ENCODE data around the gene GNG2. TPM values are rescaled to one million over a fixed set of nuclear protein-coding genes. Genes with fewer than 3 reads are reported as not detected.

GNG2 gene
- total and polyA plus RNA-seq, 10 of the 15 experiments (the other 5 are each of a cell fraction or from before 2014, with no cell fraction given): 31.6 to 114 (median 66.4) TPM

DNA sequence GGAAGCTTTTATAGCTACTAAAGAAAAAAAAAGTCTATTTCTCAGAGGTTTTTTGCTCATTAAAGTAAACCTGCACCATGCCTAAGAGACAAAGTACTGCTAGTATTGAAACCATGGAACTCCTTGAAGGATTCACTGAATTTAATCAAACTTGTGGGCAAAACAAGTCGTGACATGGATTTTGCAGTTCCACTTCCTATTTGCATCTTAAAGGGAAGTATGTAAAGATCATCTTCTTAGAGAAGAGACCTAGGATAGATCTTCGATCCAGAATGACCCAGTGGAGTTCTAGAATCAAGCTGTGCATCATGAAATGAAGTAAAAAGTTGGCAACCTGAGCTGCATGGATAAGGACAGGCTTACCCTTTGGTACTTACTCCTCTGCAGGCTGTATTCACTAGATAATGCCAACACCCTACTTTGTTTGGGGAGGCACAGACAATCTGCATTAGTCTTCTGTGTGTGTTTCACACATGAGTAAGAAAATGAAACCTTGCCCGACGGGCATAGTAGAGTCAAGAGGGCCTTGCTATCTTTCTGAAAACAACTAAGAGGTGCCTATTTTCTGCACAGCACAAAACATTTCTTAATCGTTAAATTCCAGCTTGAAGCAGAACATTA lies 1.9 kb downstream of the GNG2 start:
- 2% methylated on average over 5 of the region's 5 CpGs for WGBS (ENCODE audit: insufficient coverage, insufficient replicate concordance, low lambda C conversion rate, missing lambda C conversion rate)
- no peak for DNase-seq (ENCODE audit: low read depth, low spot score)
- Histone ChIP-seq H3K4me1 (ENCODE audit: control insufficient read depth, insufficient read depth, low read length) (peaks cover 25% of the 10 kb centered on the region), H3K4me2 (ENCODE audit: control insufficient read depth, insufficient read depth) (peak overlapping the region; percentile 99), H4K20me1 (ENCODE audit: control insufficient read depth, insufficient read depth) (no peaks in the 10 kb centered on the region), H3K36me3 (ENCODE audit: control insufficient read depth in 2 of 2, insufficient read depth in 2 of 2, low read length in 1 of 2) (no peaks in the 10 kb centered on the region), H3K9ac (ENCODE audit: control insufficient read depth, insufficient read depth, low read length) (peak overlapping the region; percentile 65), H2AFZ (ENCODE audit: control insufficient read depth, low read depth, low read length) (no peak overlapping the region; the same call in none of the 2 replicates), H3K27me3 (replicated peaks in 1 of 2; ENCODE audit: control insufficient read depth in 2 of 2, insufficient read depth in 2 of 2, low read length in 1 of 2) (no peaks in the 10 kb centered on the region), H3K4me3 (peak overlapping the region; percentile 90), H3K9me3 (replicated peaks; ENCODE audit: control insufficient read depth, insufficient read depth, low read length) (no peaks in the 10 kb centered on the region), H3K79me2 (ENCODE audit: control insufficient read depth, insufficient read depth, low read length) (peaks cover 67% of the 10 kb centered on the region), H3K27ac (ENCODE audit: control insufficient read depth, insufficient read depth) (peak overlapping the region; percentile 82)
- BruUV-seq (replicated peaks): no TSS peak
- RAD21 ChIA-PET (ENCODE audit: unreplicated experiment): interaction anchor here (0.8 to 15.9 kb wide), 10 partner anchors 9 to 118 kb away, joined by 3 to 197 read pairs (median 16); no protein-coding TSS in a partner anchor
- SMC1A ChIA-PET (ENCODE audit: uncharacterized antibody, unreplicated experiment): interaction anchor here (0.5 to 14.5 kb wide), 13 partner anchors 11 to 1179 kb away, joined by 3 to 254 read pairs (median 5); no protein-coding TSS in a partner anchor
- CTCF ChIA-PET: interaction anchor here (0.6 to 3.7 kb wide), 9 partner anchors 8 to 1846 kb away, joined by 3 to 33 read pairs (median 8); no protein-coding TSS in a partner anchor
- intact Hi-C loops (cut with micrococcal nuclease; ENCODE audit: unreplicated experiment) (loop anchor here (5.0 kb wide), 2 partner anchors 80 to 115 kb away; no protein-coding TSS in a partner anchor), in situ Hi-C loops (cut with MboI) (no loop called here)
- TF ChIP-seq, protein P1, sequence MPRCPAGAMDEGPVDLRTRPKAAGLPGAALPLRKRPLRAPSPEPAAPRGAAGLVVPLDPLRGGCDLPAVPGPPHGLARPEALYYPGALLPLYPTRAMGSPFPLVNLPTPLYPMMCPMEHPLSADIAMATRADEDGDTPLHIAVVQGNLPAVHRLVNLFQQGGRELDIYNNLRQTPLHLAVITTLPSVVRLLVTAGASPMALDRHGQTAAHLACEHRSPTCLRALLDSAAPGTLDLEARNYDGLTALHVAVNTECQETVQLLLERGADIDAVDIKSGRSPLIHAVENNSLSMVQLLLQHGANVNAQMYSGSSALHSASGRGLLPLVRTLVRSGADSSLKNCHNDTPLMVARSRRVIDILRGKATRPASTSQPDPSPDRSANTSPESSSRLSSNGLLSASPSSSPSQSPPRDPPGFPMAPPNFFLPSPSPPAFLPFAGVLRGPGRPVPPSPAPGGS (IDR thresholded peaks at IDR 0.05; ENCODE audit: borderline replicate concordance, insufficient read depth, low read depth, low read length, poor library complexity, severe bottlenecking): no peak
- TF ChIP-seq, protein P2, sequence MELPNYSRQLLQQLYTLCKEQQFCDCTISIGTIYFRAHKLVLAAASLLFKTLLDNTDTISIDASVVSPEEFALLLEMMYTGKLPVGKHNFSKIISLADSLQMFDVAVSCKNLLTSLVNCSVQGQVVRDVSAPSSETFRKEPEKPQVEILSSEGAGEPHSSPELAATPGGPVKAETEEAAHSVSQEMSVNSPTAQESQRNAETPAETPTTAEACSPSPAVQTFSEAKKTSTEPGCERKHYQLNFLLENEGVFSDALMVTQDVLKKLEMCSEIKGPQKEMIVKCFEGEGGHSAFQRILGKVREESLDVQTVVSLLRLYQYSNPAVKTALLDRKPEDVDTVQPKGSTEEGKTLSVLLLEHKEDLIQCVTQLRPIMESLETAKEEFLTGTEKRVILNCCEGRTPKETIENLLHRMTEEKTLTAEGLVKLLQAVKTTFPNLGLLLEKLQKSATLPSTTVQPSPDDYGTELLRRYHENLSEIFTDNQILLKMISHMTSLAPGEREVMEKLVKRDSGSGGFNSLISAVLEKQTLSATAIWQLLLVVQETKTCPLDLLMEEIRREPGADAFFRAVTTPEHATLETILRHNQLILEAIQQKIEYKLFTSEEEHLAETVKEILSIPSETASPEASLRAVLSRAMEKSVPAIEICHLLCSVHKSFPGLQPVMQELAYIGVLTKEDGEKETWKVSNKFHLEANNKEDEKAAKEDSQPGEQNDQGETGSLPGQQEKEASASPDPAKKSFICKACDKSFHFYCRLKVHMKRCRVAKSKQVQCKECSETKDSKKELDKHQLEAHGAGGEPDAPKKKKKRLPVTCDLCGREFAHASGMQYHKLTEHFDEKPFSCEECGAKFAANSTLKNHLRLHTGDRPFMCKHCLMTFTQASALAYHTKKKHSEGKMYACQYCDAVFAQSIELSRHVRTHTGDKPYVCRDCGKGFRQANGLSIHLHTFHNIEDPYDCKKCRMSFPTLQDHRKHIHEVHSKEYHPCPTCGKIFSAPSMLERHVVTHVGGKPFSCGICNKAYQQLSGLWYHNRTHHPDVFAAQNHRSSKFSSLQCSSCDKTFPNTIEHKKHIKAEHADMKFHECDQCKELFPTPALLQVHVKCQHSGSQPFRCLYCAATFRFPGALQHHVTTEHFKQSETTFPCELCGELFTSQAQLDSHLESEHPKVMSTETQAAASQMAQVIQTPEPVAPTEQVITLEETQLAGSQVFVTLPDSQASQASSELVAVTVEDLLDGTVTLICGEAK (IDR thresholded peaks at IDR 0.05; ENCODE audit: borderline replicate concordance): 0 out of 2 replicates have a peak, but pooled peaks have one; percentile 9
- peak; percentile 34 for ATAC-seq
- FAIRE-seq: no peak
- POLR2A ChIA-PET: interaction anchor here (1.1 to 3.8 kb wide), 7 partner anchors 8 to 113 kb away, joined by 3 to 41 read pairs (median 13); no protein-coding TSS in a partner anchor
